HG02763 (cell line): ENCODE results near the gene ABCC8.
"Not testable (repeated sequence)": the region's sequence is repeated elsewhere in the genome, so short reads cannot be mapped to it uniquely, and the experiment has no call there.

Experiments
- ATAC-seq: cut with Tn5 transposase; IDR thresholded peaks from one replicate; pipeline ENCODE4 v1.9.1; 2021; ENCODE audit warnings: mild to moderate bottlenecking, moderate library complexity; ENCODE audit not compliant: unreplicated experiment

ABCC8 gene

DNA sequence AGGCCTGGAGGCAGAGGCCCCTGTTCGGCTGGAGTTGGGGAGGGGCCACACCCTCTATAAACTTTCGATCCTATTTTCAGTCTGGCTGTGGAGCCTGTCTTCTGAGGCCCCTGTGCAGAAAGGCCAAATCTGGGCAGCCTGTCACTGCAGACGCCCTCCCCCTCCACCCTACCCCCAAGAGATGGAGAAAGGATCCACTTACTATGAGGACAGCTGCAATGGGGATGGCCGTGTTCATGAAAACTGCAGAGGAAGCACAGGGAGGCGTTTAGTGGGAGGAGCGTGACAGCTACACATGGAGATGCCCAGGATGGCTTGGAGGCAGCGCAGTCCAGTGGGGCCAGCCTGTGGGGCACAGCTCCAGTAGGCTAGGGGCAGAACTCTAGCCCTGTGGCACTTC, 44.6 kb downstream of the ABCC8 start:
- ATAC-seq, result no peak

GRCh38 chr11:17431139-17431538, 45.5 kb downstream of the ABCC8 start:
- ATAC-seq, result no peak

DNA sequence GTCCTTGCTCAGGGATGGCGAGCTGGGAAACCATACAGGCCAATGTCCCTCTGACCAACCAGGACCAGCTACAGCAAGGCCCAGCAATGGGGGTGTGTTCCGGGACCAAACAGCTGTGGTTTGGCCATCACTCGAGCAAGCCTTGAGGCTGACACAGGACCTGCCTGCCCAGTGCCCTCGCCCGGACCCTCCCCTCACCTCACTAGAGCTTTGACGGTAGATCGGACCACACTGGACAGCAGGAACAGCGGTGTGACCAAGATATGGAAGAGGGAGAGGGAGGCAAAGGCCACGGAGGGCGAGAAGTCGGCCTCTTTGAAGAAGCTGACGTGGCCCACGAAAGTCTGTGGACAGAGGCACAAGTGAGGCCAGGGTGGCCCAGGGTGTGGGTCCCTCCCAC, 46.0 kb downstream of the ABCC8 start:
- no peak for ATAC-seq

GRCh38 chr11:17428925-17429324, 47.7 kb downstream of the ABCC8 start:
- no peak for ATAC-seq

DNA sequence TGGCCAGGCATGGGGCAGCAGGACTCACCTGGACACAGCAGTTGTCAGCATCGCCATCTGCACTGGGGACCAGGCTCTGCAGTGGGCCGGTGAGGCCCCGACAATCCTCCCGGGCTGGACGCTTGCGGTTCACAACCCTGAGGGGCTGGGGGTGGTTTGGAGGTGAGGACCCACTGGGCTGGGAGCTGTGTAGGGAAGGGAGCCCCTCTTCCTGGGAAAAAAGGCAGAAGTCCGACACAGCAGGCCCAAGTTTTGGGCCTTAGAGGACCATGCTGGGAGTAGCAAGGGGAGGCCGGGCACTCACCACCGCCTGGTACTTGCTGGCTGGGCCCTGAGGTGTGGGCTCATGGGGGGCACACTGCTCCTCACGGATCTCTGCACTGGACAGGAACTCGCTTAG, 48.4 kb downstream of the ABCC8 start:
- no peak for ATAC-seq

DNA sequence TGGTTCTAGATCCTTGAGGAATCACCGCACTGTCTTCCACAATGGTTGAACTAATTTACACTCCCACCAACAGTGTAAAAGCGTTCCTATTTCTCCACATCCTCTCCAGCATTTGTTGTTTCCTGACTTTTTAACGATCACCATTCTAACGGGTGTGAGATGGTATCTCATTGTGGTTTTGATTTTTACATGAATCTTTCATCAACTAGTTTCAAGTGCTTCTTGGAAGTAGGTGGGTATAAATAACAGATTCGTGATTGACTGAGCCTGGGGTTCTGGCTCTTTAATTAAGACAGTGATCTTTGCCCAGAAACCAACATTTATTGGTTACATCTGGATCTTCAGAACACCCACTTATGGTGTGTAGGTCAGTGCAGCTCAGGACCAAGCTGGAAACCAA, 50.4 kb downstream of the ABCC8 start:
- not testable (repeated sequence) for ATAC-seq

GRCh38 chr11:17423533-17424310, 52.9 kb downstream of the ABCC8 start:
- ATAC-seq, result no peak

DNA sequence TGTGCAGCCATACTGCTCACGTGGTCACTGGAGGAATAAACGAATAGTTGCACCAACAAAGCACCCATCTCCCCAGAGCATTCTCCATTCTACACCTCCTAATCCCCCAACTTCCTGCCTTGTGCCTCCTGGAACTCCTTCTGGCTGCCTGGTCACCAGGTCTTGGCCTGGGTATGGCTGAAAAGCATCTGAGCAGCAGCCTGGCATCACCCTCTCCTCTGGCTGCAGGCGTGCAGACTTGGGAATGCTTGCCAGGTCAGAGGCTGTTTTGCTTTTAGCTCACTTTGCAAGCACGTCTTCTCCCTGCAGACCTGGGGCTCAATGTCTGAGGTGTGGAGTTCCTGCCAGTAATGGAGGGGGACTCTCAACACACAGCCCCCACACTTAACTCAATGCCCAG, 54.9 kb downstream of the ABCC8 start:
- no peak for ATAC-seq

GRCh38 chr11:17418444-17419081, 58.1 kb downstream of the ABCC8 start:
- ATAC-seq, result no peak

DNA sequence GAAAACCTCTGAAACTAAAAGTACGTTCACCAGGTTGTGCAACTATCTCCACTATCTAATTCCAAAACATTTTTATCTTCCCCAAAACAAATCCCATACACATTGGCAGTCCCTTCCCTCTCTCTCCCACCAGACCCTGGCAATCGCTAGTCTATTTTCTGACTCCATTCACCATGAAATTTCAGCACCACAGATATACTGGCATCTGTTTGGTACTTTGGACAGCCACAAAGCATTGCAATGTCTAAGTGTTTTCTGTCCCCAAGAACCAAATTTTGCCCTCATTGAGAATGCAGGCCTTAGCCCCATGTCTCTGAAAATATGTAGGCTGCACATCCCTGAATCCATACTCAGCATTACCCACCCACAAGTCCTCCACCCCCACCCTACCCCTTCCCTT, 60.2 kb downstream of the ABCC8 start:
- no peak for ATAC-seq

- ATAC-seq, result no peak
Observed at GRCh38 chr11:17415523-17416104, 61.0 kb downstream of the ABCC8 start.

DNA sequence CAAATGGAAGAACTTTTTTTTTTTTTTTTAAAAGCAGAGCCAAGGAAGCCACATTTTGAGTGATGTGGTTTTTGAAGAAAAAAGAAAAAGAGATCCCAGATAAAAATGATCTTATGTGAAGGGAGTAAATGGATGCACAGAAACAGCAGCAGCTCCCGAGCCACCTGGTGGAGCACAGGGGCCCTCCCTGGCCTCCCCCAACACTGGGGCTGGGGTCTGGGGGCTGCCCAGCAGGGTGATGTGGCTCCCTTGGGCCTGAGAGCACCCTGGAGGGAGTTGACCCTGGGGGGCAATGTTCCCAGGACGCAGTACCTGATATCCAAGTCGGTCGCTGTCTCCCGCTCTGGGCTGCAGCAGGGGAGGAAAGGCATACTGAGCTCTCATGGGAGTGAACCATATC, 61.7 kb downstream of the ABCC8 start:
- no peak for ATAC-seq

- no peak for ATAC-seq
Observed at GRCh38 chr11:17414317-17414737, 62.3 kb downstream of the ABCC8 start.

GRCh38 chr11:17413414-17414316, 63.0 kb downstream of the ABCC8 start:
- ATAC-seq, result no peak

- ATAC-seq, result no peak
Observed at GRCh38 chr11:17412488-17413180, 64.0 kb downstream of the ABCC8 start.

DNA sequence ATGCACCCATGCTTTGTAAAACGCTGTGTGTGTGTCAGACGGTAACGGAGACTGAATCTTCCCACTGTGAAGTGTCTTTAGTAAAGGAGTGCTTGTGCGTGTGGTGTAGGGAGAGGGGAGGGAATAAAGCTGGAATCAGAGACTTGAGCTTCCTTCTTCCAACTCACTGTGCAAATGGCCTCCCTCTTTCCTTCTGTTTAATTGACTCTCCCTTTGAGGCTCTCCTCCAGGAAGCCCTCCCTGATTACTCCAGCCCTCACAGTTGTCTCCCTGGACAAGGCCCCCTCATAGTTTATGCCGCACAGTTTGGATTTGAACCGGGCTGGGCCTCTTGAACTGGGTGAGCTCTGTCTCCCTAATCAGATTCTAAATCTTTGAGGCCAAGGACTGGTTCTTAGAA, 65.2 kb downstream of the ABCC8 start:
- no peak for ATAC-seq

DNA sequence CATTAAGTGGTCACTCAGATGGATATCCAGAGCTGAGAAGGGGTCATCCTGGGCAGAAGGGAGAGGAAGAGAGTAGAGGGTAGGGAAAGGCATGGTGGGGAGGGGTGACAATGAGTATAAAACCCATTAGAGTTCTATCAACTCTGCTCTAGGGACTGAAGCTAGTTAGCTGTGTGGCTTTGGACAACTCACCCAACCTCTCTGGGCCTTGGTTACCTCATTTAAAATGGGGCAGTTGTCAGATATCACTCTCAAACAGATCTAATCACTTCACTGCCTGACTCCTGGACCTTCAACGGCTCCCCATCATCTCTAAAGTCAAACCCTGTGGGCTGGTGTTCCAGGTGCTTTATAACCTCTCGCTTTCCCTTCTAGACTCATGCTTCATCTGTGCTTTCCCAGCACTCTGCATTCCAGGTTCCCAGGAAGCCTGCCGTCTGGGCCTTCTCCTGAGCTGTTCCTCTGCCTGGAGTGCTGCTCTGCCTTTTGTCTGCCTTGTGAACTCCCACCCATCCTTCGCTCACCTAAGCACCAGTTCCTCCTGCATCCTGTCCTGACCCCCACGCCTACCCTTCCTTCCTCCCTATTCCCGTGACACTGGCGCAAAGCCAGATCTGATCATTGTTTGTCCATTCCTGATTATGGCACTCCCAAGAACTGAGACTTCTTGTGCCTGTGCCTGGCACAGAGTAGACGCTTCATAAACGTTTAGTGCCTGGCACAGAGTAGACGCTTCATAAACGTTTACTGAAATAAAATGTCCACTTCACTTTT, 65.9 kb downstream of the ABCC8 start:
- no peak for ATAC-seq

DNA sequence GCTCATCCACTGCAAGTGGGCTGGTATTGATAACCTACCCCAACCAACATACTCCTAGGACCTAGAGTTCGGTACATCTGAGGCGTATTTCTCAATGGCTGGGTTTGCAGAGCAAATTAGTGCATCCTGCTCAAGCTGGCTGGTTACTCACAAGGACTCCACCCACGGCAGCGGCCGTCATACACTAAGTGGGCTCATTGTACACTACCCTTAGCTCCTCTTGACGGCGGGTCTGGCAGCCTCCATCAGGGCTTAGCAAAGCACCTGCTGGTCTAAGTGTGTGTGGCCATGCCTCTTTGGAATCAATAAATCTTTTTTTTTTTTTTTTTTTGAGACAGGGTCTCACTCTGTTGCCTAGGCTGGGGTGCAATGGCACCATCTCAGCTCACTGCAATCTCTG, 68.0 kb downstream of the ABCC8 start:
- no peak for ATAC-seq

DNA sequence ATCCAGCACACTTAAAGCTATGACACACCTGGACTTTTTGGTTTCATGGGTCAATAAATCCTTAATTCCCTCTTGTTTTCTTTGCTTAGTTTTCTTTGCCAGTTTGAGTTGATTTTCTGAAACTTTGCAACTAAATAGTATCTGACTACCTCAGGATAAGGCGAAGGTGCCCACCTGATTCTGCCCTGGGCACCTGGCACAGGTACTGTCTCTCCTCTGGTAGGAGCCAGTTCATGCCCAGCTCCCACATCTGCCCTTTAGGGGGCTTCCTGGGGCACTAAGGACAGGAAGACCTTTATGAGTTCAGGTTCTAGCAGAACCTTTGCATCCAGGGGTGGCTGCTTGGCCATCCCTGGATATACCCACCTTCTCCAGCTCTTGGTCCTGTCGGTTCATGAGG, 68.6 kb downstream of the ABCC8 start:
- ATAC-seq, result no peak

GRCh38 chr11:17407575-17407974, 69.1 kb downstream of the ABCC8 start:
- no peak for ATAC-seq
